Measurements from ENCODE around the gene GRB14. TPM values are rescaled to one million over a fixed set of nuclear protein-coding genes. Genes with fewer than 3 reads are reported as not detected.

GRB14 gene
- total RNA-seq, 4 donors from 2014 or later = 6.5 to 14.6 (median 9.2) TPM

- Histone ChIP-seq H3K9me3 (no peaks in the 10 kb centered on the region), H3K27me3 (no peaks in the 10 kb centered on the region), H3K4me1 (peaks cover 0 to 8% (median 0%) of the 10 kb centered on the region in 4 donors), H3K4me3 (no peak overlapping the region), H3K36me3 (no peaks in the 10 kb centered on the region), H3K27ac (no peak overlapping the region)
- TF ChIP-seq EP300 (IDR thresholded peaks at IDR 0.05) (no peak), CTCF (IDR thresholded peaks at IDR 0.05) (peak in 3 of 5 experiments; percentile 42 to 47 (median 42))
- WGBS, 2 donors = 85 to 91% methylated on average over 3 of the region's 3 CpGs
- no peak for DNase-seq (ENCODE audit: low spot score in 2 of 2)
Observed at GRCh38 chr2:164538240-164538866, 82.9 kb downstream of the GRB14 start.

DNA sequence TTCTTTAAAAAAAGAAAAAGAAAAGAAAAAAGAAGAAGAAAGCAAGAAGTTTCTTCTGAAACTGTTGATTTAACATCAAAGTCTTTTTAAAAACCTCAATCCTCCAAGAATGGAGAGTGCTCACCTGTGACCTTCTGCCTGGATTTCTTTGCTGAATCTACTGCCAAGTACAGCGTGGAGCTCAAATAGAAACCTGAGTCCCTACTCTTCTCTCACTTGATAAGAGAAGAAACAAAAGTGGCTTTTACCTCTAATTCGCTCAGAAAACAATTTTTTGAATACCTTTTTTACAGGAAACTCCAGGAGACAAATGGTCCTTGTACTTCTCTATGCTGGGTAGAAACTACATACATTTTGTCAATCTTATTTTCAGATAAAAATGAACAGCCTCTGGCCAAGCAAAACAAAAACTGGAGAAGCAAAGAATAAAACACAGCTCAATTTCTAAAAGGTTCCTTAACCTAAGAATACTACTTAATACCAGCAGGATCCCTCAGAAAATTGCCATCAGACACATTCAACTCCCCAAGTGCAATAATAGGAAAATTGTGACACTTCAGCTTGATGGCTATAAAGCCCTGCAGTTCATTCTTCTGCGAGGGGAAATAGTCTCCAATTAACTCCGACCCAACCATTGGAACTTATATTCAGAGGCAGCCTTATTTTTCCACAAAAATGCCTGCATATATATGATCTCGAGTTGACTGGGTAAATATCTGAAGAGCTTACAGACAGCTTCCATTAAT is 85.8 kb downstream of the GRB14 start:
- Histone ChIP-seq H3K27me3 (no peaks in the 10 kb centered on the region), H3K4me3 (no peak overlapping the region), H3K27ac (no peak overlapping the region), H3K36me3 (no peaks in the 10 kb centered on the region), H3K4me1 (peaks cover 0 to 3% (median 0%) of the 10 kb centered on the region in 4 donors), H3K9me3 (no peaks in the 10 kb centered on the region)
- WGBS, 2 donors = 42 to 45% methylated on average over 5 of the region's 5 CpGs
- DNase-seq (ENCODE audit: low spot score in 2 of 2) = no peak
- TF ChIP-seq CTCF (IDR thresholded peaks at IDR 0.05) (no peak), EP300 (IDR thresholded peaks at IDR 0.05) (no peak), POLR2A (IDR thresholded peaks at IDR 0.05) (no peak)

DNA sequence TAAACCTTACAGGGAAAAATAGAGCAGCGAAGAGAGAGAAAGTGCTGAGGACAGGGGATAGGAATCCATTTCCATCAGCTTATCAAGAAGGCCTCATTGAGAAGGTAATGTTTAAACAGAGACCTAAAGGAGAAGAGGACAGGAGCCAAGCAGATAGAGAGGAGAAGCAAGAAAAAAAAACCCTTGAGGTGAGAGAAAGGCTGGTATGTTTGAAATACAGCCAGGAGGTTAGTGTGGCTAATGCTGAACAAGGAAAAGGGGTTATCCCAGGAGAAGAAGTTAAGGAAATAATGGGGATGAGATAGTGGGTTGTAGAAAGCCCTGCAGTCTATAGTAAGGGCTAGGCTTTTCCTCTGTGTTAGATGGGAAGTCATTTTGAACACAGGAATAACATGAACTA is 90.8 kb downstream of the GRB14 start:
- no peaks in the 10 kb centered on the region for H3K9me3 ChIP-seq
- no peak overlapping the region for H3K4me3 ChIP-seq
- no peak overlapping the region for H3K27ac ChIP-seq
- DNase-seq (ENCODE audit: low spot score in 2 of 2) = no peak
- TF ChIP-seq POLR2A (IDR thresholded peaks at IDR 0.05) = no peak
- no peak for TF ChIP-seq EP300 (IDR thresholded peaks at IDR 0.05)
- no peak for TF ChIP-seq CTCF (IDR thresholded peaks at IDR 0.05)
- H3K27me3 ChIP-seq = no peaks in the 10 kb centered on the region
- 97 to 100% methylated on average over 1 of the region's 1 CpG for WGBS, 2 donors
- no peaks in the 10 kb centered on the region for H3K36me3 ChIP-seq
- no peaks in the 10 kb centered on the region for H3K4me1 ChIP-seq

DNA sequence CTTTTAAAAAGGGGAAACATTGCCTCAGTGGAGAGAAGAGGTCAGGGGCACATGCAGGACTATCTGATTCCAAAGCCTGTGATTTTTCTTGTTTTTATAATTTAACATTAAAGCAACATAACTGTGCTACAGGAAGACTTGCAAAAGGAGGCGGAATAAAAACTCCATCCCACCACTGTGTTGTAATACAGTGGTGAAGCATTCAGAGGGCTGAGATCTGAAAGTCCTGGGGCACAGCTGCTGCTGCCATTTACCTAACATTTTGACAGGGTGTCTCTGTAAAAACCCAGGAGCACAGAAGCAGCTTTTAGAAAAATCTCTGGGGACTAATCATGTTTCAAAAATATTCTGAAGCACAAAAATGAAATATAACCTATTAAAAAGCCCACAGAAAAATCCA is 97.6 kb downstream of the GRB14 start:
- no peak overlapping the region for H3K27ac ChIP-seq
- no peak for TF ChIP-seq CTCF (IDR thresholded peaks at IDR 0.05)
- no peak for TF ChIP-seq POLR2A (IDR thresholded peaks at IDR 0.05)
- TF ChIP-seq EP300 (IDR thresholded peaks at IDR 0.05) = no peak
- peaks cover 0 to 11% (median 5%) of the 10 kb centered on the region in 4 donors for H3K9me3 ChIP-seq
- H3K4me1 ChIP-seq = no peaks in the 10 kb centered on the region
- H3K36me3 ChIP-seq = peaks cover 0 to 18% (median 0%) of the 10 kb centered on the region in 3 donors
- H3K27me3 ChIP-seq = no peaks in the 10 kb centered on the region
- no peak overlapping the region for H3K4me3 ChIP-seq
- 57 to 81% methylated on average over 1 of the region's 1 CpG for WGBS, 2 donors
- DNase-seq (ENCODE audit: low spot score in 2 of 2) = no peak

DNA sequence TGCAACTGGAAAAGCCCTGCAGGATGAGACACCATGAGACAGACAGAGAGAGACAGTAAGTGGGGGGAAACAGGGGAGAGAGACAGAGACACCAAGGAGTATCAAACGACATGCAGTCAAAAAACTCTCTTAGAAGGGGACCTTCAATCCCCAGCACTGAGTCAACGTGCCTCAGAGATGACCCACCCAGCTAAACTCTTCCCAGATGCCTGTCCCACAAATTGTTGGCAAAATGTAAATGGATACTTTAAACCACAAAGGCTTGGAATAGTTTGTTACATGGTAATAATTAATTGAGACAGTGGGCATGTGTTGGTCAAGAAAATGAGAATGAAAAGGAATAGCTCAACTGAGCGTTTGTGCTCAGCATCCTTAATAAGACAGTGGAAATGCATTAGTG is 98.3 kb downstream of the GRB14 start:
- 62 to 65% methylated on average over 3 of the region's 3 CpGs for WGBS, 2 donors
- Histone ChIP-seq H3K4me3 (no peak overlapping the region), H3K27ac (no peak overlapping the region), H3K36me3 (peaks cover 0 to 18% (median 0%) of the 10 kb centered on the region in 3 donors), H3K27me3 (no peaks in the 10 kb centered on the region), H3K4me1 (no peaks in the 10 kb centered on the region), H3K9me3 (peaks cover 0 to 12% (median 6%) of the 10 kb centered on the region in 4 donors)
- no peak for DNase-seq (ENCODE audit: low spot score in 2 of 2)
- TF ChIP-seq POLR2A (IDR thresholded peaks at IDR 0.05) (no peak), CTCF (IDR thresholded peaks at IDR 0.05) (no peak), EP300 (IDR thresholded peaks at IDR 0.05) (no peak)

Measured in tibial nerve (tissue), 4 donors.